Kidney (tissue), 14 donors: ENCODE measurements around the gene SCIN. TPM values are rescaled to one million over a fixed set of nuclear protein-coding genes. Genes with fewer than 3 reads are reported as not detected.
"Not testable (repeated sequence)": the region's sequence is repeated elsewhere in the genome, so short reads cannot be mapped to it uniquely, and the experiment has no call there.

Source experiments
- DNase-seq, 5 donors: peaks; one replicate each; pipeline ENCODE4 v3.0.0-alpha.2; 2013 to 2020
- FAIRE-seq: peaks from 2 replicates; lab custom pipeline; 2012; peaks lifted over from hg19 to GRCh38; lab: Jason Lieb, UNC
- H3K27ac ChIP-seq, 2 donors: one replicate each; pipeline ENCODE4 v1.7.0; 2013; ENCODE audit warnings: low read depth in 2 of 2, low read length in 2 of 2, inconsistent platforms in 1 of 2
- H3K27me3 ChIP-seq: one replicate; pipeline ENCODE4 v1.7.1; 2013; ENCODE audit warnings: low read length, inconsistent platforms; ENCODE audit not compliant: control insufficient read depth, insufficient read depth
- H3K36me3 ChIP-seq, 3 donors: one replicate each; pipeline versions ENCODE4 v1.7.0 to v1.7.1; 2013; ENCODE audit warnings: low read length in 3 of 3, control low read depth in 1 of 3, inconsistent platforms in 1 of 3; ENCODE audit not compliant: insufficient read depth in 3 of 3, control insufficient read depth in 2 of 3
- H3K4me1 ChIP-seq, 3 donors: one replicate each; pipeline versions ENCODE4 v1.7.0 to v1.7.1; 2013; ENCODE audit warnings: low read length in 3 of 3, inconsistent platforms in 1 of 3, low read depth in 1 of 3; ENCODE audit not compliant: control insufficient read depth in 2 of 3, insufficient read depth in 2 of 3
- H3K4me3 ChIP-seq, 3 donors: one replicate each; pipeline versions ENCODE4 v1.7.0 to v1.8.1; 2013; ENCODE audit warnings: low read length in 3 of 3, control low read depth in 1 of 3, inconsistent platforms in 1 of 3
- H3K9ac ChIP-seq, 3 donors: one replicate each; pipeline versions ENCODE4 v1.7.0 to v1.7.1; 2013; ENCODE audit warnings: low read length in 3 of 3, control low read depth in 1 of 3, inconsistent platforms in 1 of 3
- H3K9me3 ChIP-seq, 3 donors: one replicate each; pipeline versions ENCODE4 v1.7.0 to v1.7.1; 2013; ENCODE audit warnings: low read length in 3 of 3, control low read depth in 1 of 3, inconsistent platforms in 1 of 3; ENCODE audit not compliant: control insufficient read depth in 2 of 3, insufficient read depth in 1 of 3
- intact Hi-C: fragments of 100-400 bp; cut with DNase I; formaldehyde crosslinking; loops from one replicate; pipeline ENCODE4 v1.11.1; 2022
- polyA plus RNA-seq: library from polyadenylated mRNA; stranded (reverse); fragments of 350-450 nt; fragmentation: Illumina TruSeq; extraction: RNeasy Lipid Tissue Mini Kit (QIAGEN cat#74804); gene quantifications from one replicate; pipeline ENCODE4 v1.2.3, GENCODE V29; 2014; ENCODE audit warnings: low read depth, low replicate concordance; ENCODE audit not compliant: insufficient read depth
- total RNA-seq: library from RNA; stranded (reverse); fragmentation: NEBNext Ultra II Directional; extraction: Animal tissue kit (Norgen Biotek cat#: 25700); gene quantifications from one replicate; pipeline ENCODE4 v1.2.1, GENCODE V29; 2021
- TF ChIP-seq, protein P1 (sequence below): IDR thresholded peaks from 3 replicates; pipeline ENCODE4 v1.5.1; 2012; ENCODE audit warnings: mild to moderate bottlenecking, moderate library complexity, borderline replicate concordance; ENCODE audit not compliant: insufficient read depth; ENCODE audit errors: extremely low read depth
- donor health status: control.
- donor health status: control.
- donor health status: control.
- donor health status: control.
- donor health status: control.
- donor health status: DM: yes; HTN: yes; CAD: no.
- donor health status: Normal renal cell carcinoma (clear cell type).

The SCIN gene
- total and polyA plus RNA-seq, 2 donors from 2014 or later: 62.8 to 141 TPM

GRCh38 chr7:12670000-12670729 lies 99.6 kb downstream of the SCIN start:
- Histone ChIP-seq H3K9me3 (no peaks in the 10 kb centered on the region), H3K9ac (no peak overlapping the region), H3K36me3 (no peaks in the 10 kb centered on the region), H3K4me3 (no peak overlapping the region), H3K27me3 (no peaks in the 10 kb centered on the region), H3K4me1 (no peaks in the 10 kb centered on the region), H3K27ac (no peak overlapping the region)
- intact Hi-C loops: no loop called here
- DNase-seq (no peak), FAIRE-seq (no peak)
- TF ChIP-seq, protein P1, sequence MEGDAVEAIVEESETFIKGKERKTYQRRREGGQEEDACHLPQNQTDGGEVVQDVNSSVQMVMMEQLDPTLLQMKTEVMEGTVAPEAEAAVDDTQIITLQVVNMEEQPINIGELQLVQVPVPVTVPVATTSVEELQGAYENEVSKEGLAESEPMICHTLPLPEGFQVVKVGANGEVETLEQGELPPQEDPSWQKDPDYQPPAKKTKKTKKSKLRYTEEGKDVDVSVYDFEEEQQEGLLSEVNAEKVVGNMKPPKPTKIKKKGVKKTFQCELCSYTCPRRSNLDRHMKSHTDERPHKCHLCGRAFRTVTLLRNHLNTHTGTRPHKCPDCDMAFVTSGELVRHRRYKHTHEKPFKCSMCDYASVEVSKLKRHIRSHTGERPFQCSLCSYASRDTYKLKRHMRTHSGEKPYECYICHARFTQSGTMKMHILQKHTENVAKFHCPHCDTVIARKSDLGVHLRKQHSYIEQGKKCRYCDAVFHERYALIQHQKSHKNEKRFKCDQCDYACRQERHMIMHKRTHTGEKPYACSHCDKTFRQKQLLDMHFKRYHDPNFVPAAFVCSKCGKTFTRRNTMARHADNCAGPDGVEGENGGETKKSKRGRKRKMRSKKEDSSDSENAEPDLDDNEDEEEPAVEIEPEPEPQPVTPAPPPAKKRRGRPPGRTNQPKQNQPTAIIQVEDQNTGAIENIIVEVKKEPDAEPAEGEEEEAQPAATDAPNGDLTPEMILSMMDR: no peak

GRCh38 chr7:12670743-12671520 lies 100.4 kb downstream of the SCIN start:
- Histone ChIP-seq H3K4me3 (no peak overlapping the region), H3K27me3 (no peaks in the 10 kb centered on the region), H3K9me3 (peaks cover 0 to 3% (median 0%) of the 10 kb centered on the region in 3 donors), H3K36me3 (no peaks in the 10 kb centered on the region), H3K27ac (no peak overlapping the region), H3K4me1 (no peaks in the 10 kb centered on the region), H3K9ac (no peak overlapping the region)
- DNase-seq (no peak), FAIRE-seq (no peak)
- TF ChIP-seq, protein P1: no peak
- intact Hi-C loops: no loop called here

DNA sequence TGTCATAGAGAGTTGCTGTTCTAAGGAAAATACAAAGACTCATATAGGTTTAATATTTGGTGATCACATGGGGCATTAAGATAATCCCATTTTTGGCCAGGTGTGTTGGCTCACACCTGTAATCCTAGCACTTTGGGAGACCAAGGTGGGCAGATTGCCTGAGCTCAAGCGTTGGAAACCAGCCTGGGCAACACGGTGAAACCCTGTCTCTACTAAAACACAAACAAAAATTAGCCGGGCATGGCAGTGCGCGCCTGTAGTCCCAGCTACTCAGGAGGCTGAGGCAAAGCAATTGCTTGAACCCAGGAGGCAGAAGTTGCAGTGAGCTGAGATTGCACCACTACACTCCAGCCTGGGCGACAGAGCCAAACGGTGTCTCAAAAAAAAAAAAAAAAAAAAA lies 102.9 kb downstream of the SCIN start:
- intact Hi-C loops, H3K27ac ChIP-seq, H3K4me3 ChIP-seq, FAIRE-seq, H3K9ac ChIP-seq, H3K4me1 ChIP-seq, H3K36me3 ChIP-seq, H3K27me3 ChIP-seq, DNase-seq, H3K9me3 ChIP-seq: not testable (repeated sequence)

- peaks cover 0 to 3% (median 0%) of the 10 kb centered on the region in 3 donors for H3K9me3 ChIP-seq
- intact Hi-C loops: no loop called here
Measured at GRCh38 chr7:12674053-12674452, 103.5 kb downstream of the SCIN start.

More at GRCh38 chr7:12674053-12674452, 103.5 kb downstream of the SCIN start:
- H3K4me3 ChIP-seq: no peak overlapping the region
- TF ChIP-seq, protein P1: no peak
- no peak for FAIRE-seq
- no peak overlapping the region for H3K27ac ChIP-seq
- no peaks in the 10 kb centered on the region for H3K36me3 ChIP-seq
- no peaks in the 10 kb centered on the region for H3K4me1 ChIP-seq
- DNase-seq: no peak
- no peaks in the 10 kb centered on the region for H3K27me3 ChIP-seq
- H3K9ac ChIP-seq: no peak overlapping the region
